HepG2 (cell line): ENCODE results near the gene TPRG1. TPM values are rescaled to one million over a fixed set of nuclear protein-coding genes. Genes with fewer than 3 reads are reported as not detected.

Experiments
- ATAC-seq: fragments of 200-7000 bp; cut with Tn5 transposase; 3 replicates; pipeline ENCODE4 v1.9.1; 2020; ENCODE audit warnings: mild to moderate bottlenecking, moderate library complexity
- BruUV-seq: library from RNA; stranded (reverse); fragments of 400-500 nt; replicated peaks from 2 replicates; lab custom pipeline; 2021; lab: Mats Ljungman, UMichigan
- CTCF ChIA-PET: fragments of 300-600 bp; formaldehyde crosslinking; extraction: SDS; loops from one replicate; lab custom pipeline; 2021; ENCODE audit warnings: low total read pairs, inconsistent platforms, low intra/inter-chr PET ratio; lab: Yijun Ruan, JAX
- POLR2A ChIA-PET: fragments of 350-600 bp; sonication (Branson Sonifier 250); formaldehyde crosslinking; loops from one replicate; lab custom pipeline; 2020; ENCODE audit warnings: antibody characterized with exemption, inconsistent platforms; lab: Yijun Ruan, JAX
- DNase-seq: peaks from one replicate; pipeline ENCODE4 v3.0.0-alpha.2; 2015; ENCODE audit warnings: low spot score
- FAIRE-seq: peaks from 3 replicates; lab custom pipeline; 2011; peaks lifted over from hg19 to GRCh38; lab: Jason Lieb, UNC
- H2AFZ ChIP-seq: one replicate; pipeline ENCODE4 v1.6.1; 2011; ENCODE audit warnings: low read length, inconsistent platforms
- H3K27ac ChIP-seq: fragments of 300-600 bp; 3 replicates; pipeline ENCODE4 v1.8.0; 2011; ENCODE audit warnings: mixed run types, mild to moderate bottlenecking, mixed read lengths, low read length, inconsistent platforms; ENCODE audit not compliant: insufficient read depth; ENCODE audit errors: extremely low read length
- H3K27me3 ChIP-seq, 2 experiments: fragments of 200-600 bp in 1 of 2; 2 replicates in 1 of 2; 3 replicates in 1 of 2; pipeline versions ENCODE4 v1.6.0 to v1.8.0; 2011; ENCODE audit warnings: low read length in 2 of 2, mild to moderate bottlenecking in 2 of 2, moderate library complexity in 2 of 2, inconsistent platforms in 1 of 2; ENCODE audit not compliant: insufficient read depth in 2 of 2, control insufficient read depth in 1 of 2
- H3K36me3 ChIP-seq, 2 experiments: fragments of 200-600 bp in 1 of 2; replicated peaks in 1 of 2; 2 replicates in 1 of 2; 3 replicates in 1 of 2; pipeline versions ENCODE4 v1.5.1 to v1.8.0; 2011; ENCODE audit warnings: low read length in 2 of 2, inconsistent platforms in 1 of 2; ENCODE audit not compliant: insufficient read depth in 2 of 2, control insufficient read depth in 1 of 2
- H3K4me1 ChIP-seq: 2 replicates; pipeline ENCODE4 v1.5.1; 2012; ENCODE audit warnings: low read length, inconsistent platforms; ENCODE audit not compliant: insufficient read depth
- H3K4me2 ChIP-seq: 2 replicates; pipeline ENCODE4 v1.6.0; 2011; ENCODE audit warnings: low read depth, low read length, inconsistent platforms
- H3K4me3 ChIP-seq, 3 experiments: fragments of 200-600 bp in 1 of 3; sonication (generic), shearing (Covaris generic) in 1 of 3; replicated peaks in 1 of 3; 2 replicates each; pipeline ENCODE4 v1.5.1; 2011 to 2016; ENCODE audit warnings: low read length in 3 of 3, inconsistent platforms in 2 of 3, low read depth in 2 of 3, mild to moderate bottlenecking in 2 of 3, control low read depth in 1 of 3, mixed read lengths in 1 of 3; ENCODE audit not compliant: insufficient read depth in 1 of 3
- H3K79me2 ChIP-seq: one replicate; pipeline ENCODE4 v1.6.1; 2011; ENCODE audit warnings: low read length, inconsistent platforms; ENCODE audit not compliant: insufficient read depth
- H3K9ac ChIP-seq: 2 replicates; pipeline ENCODE4 v1.6.0; 2011; ENCODE audit warnings: mild to moderate bottlenecking, low read depth, low read length, inconsistent platforms; ENCODE audit not compliant: insufficient read depth
- H3K9me3 ChIP-seq: 2 replicates; pipeline ENCODE4 v1.5.1; 2012; ENCODE audit warnings: mild to moderate bottlenecking, low read length
- H4K20me1 ChIP-seq: 2 replicates; pipeline ENCODE4 v1.6.0; 2011; ENCODE audit warnings: inconsistent platforms, mild to moderate bottlenecking, low read length, moderate library complexity; ENCODE audit not compliant: insufficient read depth
- PHF20 ChIP-seq: sonication (generic); formaldehyde crosslinking; IDR thresholded peaks from 2 replicates; pipeline ENCODE4 v1.5.0; 2020; ENCODE audit warnings: mild to moderate bottlenecking, missing genetic modification reagents
- TCF12 ChIP-seq, 2 experiments: fragments of 450-650 bp in 1 of 2; sonication (generic) in 1 of 2; formaldehyde crosslinking in 1 of 2; IDR thresholded peaks; 2 replicates each; pipeline versions ENCODE4 v1.6.1 to v1.8.0; 2017 to 2022; ENCODE audit warnings: antibody characterized with exemption in 1 of 2, mild to moderate bottlenecking in 1 of 2, missing genetic modification reagents in 1 of 2, moderate library complexity in 1 of 2
- ZNF18 ChIP-seq: sonication (generic); formaldehyde crosslinking; IDR thresholded peaks from 2 replicates; pipeline ENCODE4 v1.8.0; 2022; ENCODE audit warnings: mild to moderate bottlenecking, missing genetic modification reagents; ENCODE audit not compliant: insufficient replicate concordance
- ZNF225 ChIP-seq: sonication (generic); formaldehyde crosslinking; IDR thresholded peaks from 2 replicates; pipeline ENCODE4 v1.4.0; 2020; ENCODE audit warnings: mild to moderate bottlenecking, missing genetic modification reagents
- ZNF33A ChIP-seq: sonication (generic); formaldehyde crosslinking; IDR thresholded peaks from 2 replicates; pipeline ENCODE4 v1.5.1; 2020; ENCODE audit warnings: missing genetic modification reagents, mild to moderate bottlenecking, moderate library complexity, borderline replicate concordance
- WGBS: methylation state at CpG from one replicate; pipeline ENCODE4 v1.1.6; 2017; ENCODE audit warnings: low lambda C conversion rate; 5-methylcytosine and 5-hydroxymethylcytosine counted together
- in situ Hi-C: cut with HindIII; loops from 2 replicates; pipeline ENCODE4 v1.10.0; 2017; ENCODE audit warnings: low pct_unique_long_range_greater_than_20kb; ENCODE audit not compliant: extremely low pct_ligation_motif_present
- intact Hi-C: fragments of 100-400 bp; cut with micrococcal nuclease; formaldehyde crosslinking; loops from one replicate; pipeline ENCODE4 v1.10.0; 2022; ENCODE audit not compliant: unreplicated experiment
- polyA plus RNA-seq, 8 experiments: library from polyadenylated mRNA; depleted of rRNA in 3 of 8; stranded (reverse) in 7 of 8; unstranded in 1 of 8; fragments of >200 nt; fragmentation: Illumina TruSeq in 4 of 8; extraction: Trizol in 4 of 8; gene quantifications; 2 replicates each; pipeline versions ENCODE4 v1.2.1 to v1.2.3, GENCODE V29; 2011 to 2016; ENCODE audit warnings: low read depth in 4 of 8, missing spikeins in 1 of 8, mixed read lengths in 1 of 8; ENCODE audit not compliant: insufficient read depth in 1 of 8
- total RNA-seq, 5 experiments: library from RNA; depleted of rRNA; stranded (reverse); fragments of >200 nt; fragmentation: Illumina TruSeq; extraction: Trizol; gene quantifications; 2 replicates each; pipeline ENCODE4 v1.2.3, GENCODE V29; 2016; ENCODE audit warnings: low read depth in 1 of 5
- TF ChIP-seq, protein P1 (sequence below): sonication (generic); formaldehyde crosslinking; IDR thresholded peaks from 2 replicates; pipeline ENCODE4 v1.4.0; 2020; ENCODE audit warnings: missing genetic modification reagents

Gene TPRG1
- total and polyA plus RNA-seq, 2 of the 13 experiments (the other 11 are each of a cell fraction or from before 2014, with no cell fraction given), result 0.17 TPM; not detected in 1

- in situ Hi-C loops, result no loop called here
- H3K79me2 ChIP-seq, result no peaks in the 10 kb centered on the region
- no peak for DNase-seq
- H3K27ac ChIP-seq, result no peak overlapping the region
- ATAC-seq, result no peak
- no peaks in the 10 kb centered on the region; a peak in 1 of 5 replicates for H3K27me3 ChIP-seq
- no peak overlapping the region for H3K4me3 ChIP-seq
- TF ChIP-seq PHF20 (CRISPR knock-in tag) (no peak), ZNF33A (CRISPR knock-in tag) (no peak), ZNF225 (CRISPR knock-in tag) (no peak), ZNF18 (CRISPR knock-in tag) (no peak), TCF12 (IDR thresholded peaks at IDR 0.05) (no peak), TCF12 (CRISPR knock-in tag; IDR thresholded peaks at IDR 0.05) (no peak)
- TF ChIP-seq, protein P1, sequence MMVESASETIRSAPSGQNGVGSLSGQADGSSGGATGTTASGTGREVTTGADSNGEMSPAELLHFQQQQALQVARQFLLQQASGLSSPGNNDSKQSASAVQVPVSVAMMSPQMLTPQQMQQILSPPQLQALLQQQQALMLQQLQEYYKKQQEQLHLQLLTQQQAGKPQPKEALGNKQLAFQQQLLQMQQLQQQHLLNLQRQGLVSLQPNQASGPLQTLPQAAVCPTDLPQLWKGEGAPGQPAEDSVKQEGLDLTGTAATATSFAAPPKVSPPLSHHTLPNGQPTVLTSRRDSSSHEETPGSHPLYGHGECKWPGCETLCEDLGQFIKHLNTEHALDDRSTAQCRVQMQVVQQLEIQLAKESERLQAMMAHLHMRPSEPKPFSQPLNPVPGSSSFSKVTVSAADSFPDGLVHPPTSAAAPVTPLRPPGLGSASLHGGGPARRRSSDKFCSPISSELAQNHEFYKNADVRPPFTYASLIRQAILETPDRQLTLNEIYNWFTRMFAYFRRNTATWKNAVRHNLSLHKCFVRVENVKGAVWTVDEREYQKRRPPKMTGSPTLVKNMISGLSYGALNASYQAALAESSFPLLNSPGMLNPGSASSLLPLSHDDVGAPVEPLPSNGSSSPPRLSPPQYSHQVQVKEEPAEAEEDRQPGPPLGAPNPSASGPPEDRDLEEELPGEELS (CRISPR knock-in tag), result no peak
- no TSS peak for BruUV-seq
- ChIA-PET CTCF (no interaction called here), POLR2A (no interaction called here)
- no peak overlapping the region for H3K4me2 ChIP-seq
- no peaks in the 10 kb centered on the region for H3K9me3 ChIP-seq
- no peak overlapping the region for H2AFZ ChIP-seq
- H3K4me1 ChIP-seq, result no peaks in the 10 kb centered on the region
- 10% methylated on average over 2 of the region's 2 CpGs for WGBS
- H4K20me1 ChIP-seq, result no peaks in the 10 kb centered on the region
- H3K36me3 ChIP-seq, result no peaks in the 10 kb centered on the region
- no peak overlapping the region for H3K9ac ChIP-seq
- FAIRE-seq, result no peak
- intact Hi-C loops, result no loop called here
Measured at GRCh38 chr3:189212681-189213080, 40.9 kb downstream of the TPRG1 start.
